ENCODE measurements around the gene MINDY3.
A peak's percentile ranks its signal among the peaks of the same experiment; 100 is the strongest.

Gene MINDY3

DNA sequence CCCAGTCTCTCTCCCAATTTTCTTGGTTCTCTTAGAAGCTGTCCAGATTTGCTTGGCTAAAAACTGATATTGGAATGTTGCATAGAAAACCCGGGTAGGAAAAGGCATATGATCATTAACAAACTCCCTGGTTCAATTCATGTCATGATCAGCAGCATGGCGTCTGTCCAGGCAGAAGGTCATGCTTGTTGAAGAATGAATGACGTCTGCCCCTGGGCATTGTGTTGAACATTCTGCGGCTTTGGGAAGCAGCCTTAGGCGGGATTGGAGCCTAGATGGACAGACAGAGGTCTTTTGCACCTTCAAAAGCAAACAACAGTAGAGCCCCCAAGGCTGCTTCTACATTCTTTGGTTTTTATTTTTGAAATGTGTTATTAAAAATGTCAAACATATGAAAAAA lies 7.7 kb upstream of the MINDY3 start:
- CTCF ChIA-PET = interaction anchor here (1.0 kb wide), 1 partner anchor 12 kb away, joined by 3 read pairs; no protein-coding TSS in a partner anchor
- no peak for DNase-seq
- H3K27ac ChIP-seq (ENCODE audit: insufficient read depth in 1 of 2, low read depth in 1 of 2, low read length in 2 of 2, poor library complexity in 1 of 2, severe bottlenecking in 2 of 2) = no peak overlapping the region
- no peaks in the 10 kb centered on the region for H3K4me1 ChIP-seq (ENCODE audit: control extremely low read depth in 1 of 4, control insufficient read depth in 4 of 4, insufficient read depth in 4 of 4, low read length in 3 of 4)
- no peaks in the 10 kb centered on the region for H3K36me3 ChIP-seq (ENCODE audit: control insufficient read depth in 4 of 4, insufficient read depth in 4 of 4, low read length in 3 of 4)
- POLR2A ChIA-PET = no interaction called here
- H3K27me3 ChIP-seq (replicated peaks in 2 of 5; ENCODE audit: control insufficient read depth in 4 of 5, insufficient read depth in 5 of 5, low read length in 4 of 5) = peaks cover 3 to 51% (median 29%) of the 10 kb centered on the region in 5 experiments
- WGBS (ENCODE audit: insufficient coverage) = 84% methylated on average over 5 of the region's 5 CpGs
- no peak overlapping the region for H3K4me3 ChIP-seq (ENCODE audit: control insufficient read depth in 1 of 7, extremely low read depth in 1 of 7, insufficient read depth in 4 of 7, low read depth in 2 of 7, low read length in 6 of 7)
- peaks cover 0 to 3% (median 0%) of the 10 kb centered on the region in 5 experiments for H3K9me3 ChIP-seq (ENCODE audit: control extremely low read depth in 1 of 5, control insufficient read depth in 4 of 5, insufficient read depth in 2 of 5, low read depth in 1 of 5, low read length in 4 of 5)

DNA sequence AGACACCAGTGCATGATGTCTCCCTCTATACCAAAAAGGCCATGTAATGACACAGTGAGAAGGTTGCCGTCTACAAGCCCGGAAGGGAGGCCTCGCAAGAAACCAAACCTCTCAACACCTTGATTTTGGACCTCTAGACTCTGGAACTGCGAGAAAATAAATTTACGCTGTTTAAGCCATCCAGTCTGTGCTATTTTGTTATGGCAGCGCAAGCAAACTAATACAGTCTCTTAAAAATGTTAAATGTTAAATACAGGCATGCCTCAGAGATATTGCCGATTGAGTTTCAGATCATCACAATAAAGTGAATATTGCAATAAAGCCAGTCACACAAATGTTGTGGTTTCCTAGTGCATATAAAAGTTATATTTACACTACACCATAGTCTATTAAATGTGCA lies 5.0 kb upstream of the MINDY3 start:
- no CpG with 5 or more reads among the region's 7 CpGs for WGBS (ENCODE audit: insufficient coverage)
- H3K27ac ChIP-seq (ENCODE audit: insufficient read depth in 1 of 2, low read depth in 1 of 2, low read length in 2 of 2, poor library complexity in 1 of 2, severe bottlenecking in 2 of 2) = no peak overlapping the region
- no peak overlapping the region for H3K4me3 ChIP-seq (ENCODE audit: control insufficient read depth in 1 of 7, extremely low read depth in 1 of 7, insufficient read depth in 4 of 7, low read depth in 2 of 7, low read length in 6 of 7)
- no peaks in the 10 kb centered on the region for H3K36me3 ChIP-seq (ENCODE audit: control insufficient read depth in 4 of 4, insufficient read depth in 4 of 4, low read length in 3 of 4)
- DNase-seq = no peak
- peaks cover 3 to 36% (median 27%) of the 10 kb centered on the region in 5 experiments for H3K27me3 ChIP-seq (replicated peaks in 2 of 5; ENCODE audit: control insufficient read depth in 4 of 5, insufficient read depth in 5 of 5, low read length in 4 of 5)
- H3K9me3 ChIP-seq (ENCODE audit: control extremely low read depth in 1 of 5, control insufficient read depth in 4 of 5, insufficient read depth in 2 of 5, low read depth in 1 of 5, low read length in 4 of 5) = peaks cover 0 to 3% (median 0%) of the 10 kb centered on the region in 5 experiments
- POLR2A ChIA-PET = no interaction called here
- CTCF ChIA-PET = no interaction called here
- H3K4me1 ChIP-seq (ENCODE audit: control extremely low read depth in 1 of 4, control insufficient read depth in 4 of 4, insufficient read depth in 4 of 4, low read length in 3 of 4) = peaks cover 2 to 5% (median 4%) of the 10 kb centered on the region in 4 experiments

DNA sequence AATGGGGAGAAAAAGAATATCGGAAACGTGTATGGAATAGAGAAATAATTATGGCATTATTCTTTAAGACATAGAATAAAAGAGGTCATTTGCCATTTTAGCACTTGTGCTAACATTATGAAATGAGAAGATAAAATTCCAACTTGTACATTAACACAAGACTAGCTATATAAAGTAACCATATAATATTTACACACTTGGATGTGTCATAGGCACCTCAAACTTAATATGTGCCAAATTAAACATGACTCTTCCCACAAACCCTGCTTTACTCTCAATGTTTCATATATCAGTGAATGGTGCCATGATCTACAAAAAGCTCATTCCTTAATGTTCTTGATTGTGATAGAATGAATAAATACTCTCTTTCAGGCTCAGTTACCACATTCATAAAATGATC lies 4.1 kb upstream of the MINDY3 start:
- H3K36me3 ChIP-seq (ENCODE audit: control insufficient read depth in 4 of 4, insufficient read depth in 4 of 4, low read length in 3 of 4) = no peaks in the 10 kb centered on the region
- CTCF ChIA-PET = no interaction called here
- POLR2A ChIA-PET = no interaction called here
- WGBS (ENCODE audit: insufficient coverage) = no CpG with 5 or more reads among the region's 2 CpGs
- no peak overlapping the region for H3K27ac ChIP-seq (ENCODE audit: insufficient read depth in 1 of 2, low read depth in 1 of 2, low read length in 2 of 2, poor library complexity in 1 of 2, severe bottlenecking in 2 of 2)
- peaks cover 3 to 34% (median 25%) of the 10 kb centered on the region in 5 experiments for H3K27me3 ChIP-seq (replicated peaks in 2 of 5; ENCODE audit: control insufficient read depth in 4 of 5, insufficient read depth in 5 of 5, low read length in 4 of 5)
- H3K9me3 ChIP-seq (ENCODE audit: control extremely low read depth in 1 of 5, control insufficient read depth in 4 of 5, insufficient read depth in 2 of 5, low read depth in 1 of 5, low read length in 4 of 5) = peaks cover 0 to 3% (median 0%) of the 10 kb centered on the region in 5 experiments
- DNase-seq = no peak
- peaks cover 2 to 11% (median 6%) of the 10 kb centered on the region in 4 experiments for H3K4me1 ChIP-seq (ENCODE audit: control extremely low read depth in 1 of 4, control insufficient read depth in 4 of 4, insufficient read depth in 4 of 4, low read length in 3 of 4)
- H3K4me3 ChIP-seq (ENCODE audit: control insufficient read depth in 1 of 7, extremely low read depth in 1 of 7, insufficient read depth in 4 of 7, low read depth in 2 of 7, low read length in 6 of 7) = no peak overlapping the region

DNA sequence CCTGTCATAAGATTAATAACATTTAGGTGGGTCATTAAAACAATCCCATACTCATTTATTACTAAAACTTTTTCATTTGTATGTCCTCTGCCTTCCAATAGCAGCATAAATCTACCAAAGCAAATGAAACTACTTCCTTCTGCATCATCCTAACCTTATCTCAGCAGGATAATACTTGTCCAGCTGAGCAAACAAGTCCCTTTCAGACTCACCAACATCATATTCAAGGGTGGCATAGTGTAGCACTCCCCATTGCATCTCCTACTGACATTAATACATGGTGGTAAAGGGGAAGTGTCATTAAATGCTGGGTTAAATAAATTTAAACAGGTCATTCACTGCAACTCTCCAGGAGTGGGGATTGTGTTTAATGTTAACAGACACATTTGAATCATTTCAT lies 3.4 kb upstream of the MINDY3 start:
- POLR2A ChIA-PET = no interaction called here
- DNase-seq = no peak
- CTCF ChIA-PET = no interaction called here
- Histone ChIP-seq H3K27me3 (replicated peaks in 2 of 5; ENCODE audit: control insufficient read depth in 4 of 5, insufficient read depth in 5 of 5, low read length in 4 of 5) (peaks cover 3 to 31% (median 23%) of the 10 kb centered on the region in 5 experiments), H3K4me3 (ENCODE audit: control insufficient read depth in 1 of 7, extremely low read depth in 1 of 7, insufficient read depth in 4 of 7, low read depth in 2 of 7, low read length in 6 of 7) (no peak overlapping the region), H3K36me3 (ENCODE audit: control insufficient read depth in 4 of 4, insufficient read depth in 4 of 4, low read length in 3 of 4) (no peaks in the 10 kb centered on the region), H3K4me1 (ENCODE audit: control extremely low read depth in 1 of 4, control insufficient read depth in 4 of 4, insufficient read depth in 4 of 4, low read length in 3 of 4) (peaks cover 4 to 18% (median 9%) of the 10 kb centered on the region in 4 experiments), H3K27ac (ENCODE audit: insufficient read depth in 1 of 2, low read depth in 1 of 2, low read length in 2 of 2, poor library complexity in 1 of 2, severe bottlenecking in 2 of 2) (no peak overlapping the region), H3K9me3 (ENCODE audit: control extremely low read depth in 1 of 5, control insufficient read depth in 4 of 5, insufficient read depth in 2 of 5, low read depth in 1 of 5, low read length in 4 of 5) (peaks cover 0 to 3% (median 0%) of the 10 kb centered on the region in 5 experiments)

DNA sequence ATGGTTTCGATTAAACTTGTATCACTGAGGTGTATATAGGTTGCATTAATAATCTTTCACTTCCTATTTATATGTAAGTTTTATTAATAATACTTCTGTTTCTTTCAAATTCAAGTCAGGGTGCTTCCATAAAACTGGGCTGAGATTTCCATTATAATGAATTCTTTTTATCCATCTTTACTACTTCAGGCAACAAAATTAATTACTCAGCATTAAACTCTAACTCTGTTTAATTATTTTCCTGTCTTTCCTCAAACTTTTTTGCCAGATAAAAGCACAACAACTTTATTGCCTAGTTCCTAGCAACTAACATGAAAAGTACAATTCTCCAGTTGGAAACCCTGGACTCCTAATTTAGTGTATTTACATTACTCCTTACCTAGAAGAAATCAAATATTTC lies 3.0 kb upstream of the MINDY3 start:
- Histone ChIP-seq H3K27me3 (replicated peaks in 2 of 5; ENCODE audit: control insufficient read depth in 4 of 5, insufficient read depth in 5 of 5, low read length in 4 of 5) (peaks cover 3 to 28% (median 19%) of the 10 kb centered on the region in 5 experiments), H3K4me3 (ENCODE audit: control insufficient read depth in 1 of 7, extremely low read depth in 1 of 7, insufficient read depth in 4 of 7, low read depth in 2 of 7, low read length in 6 of 7) (no peak overlapping the region), H3K27ac (ENCODE audit: insufficient read depth in 1 of 2, low read depth in 1 of 2, low read length in 2 of 2, poor library complexity in 1 of 2, severe bottlenecking in 2 of 2) (no peak overlapping the region), H3K36me3 (ENCODE audit: control insufficient read depth in 4 of 4, insufficient read depth in 4 of 4, low read length in 3 of 4) (no peaks in the 10 kb centered on the region), H3K4me1 (ENCODE audit: control extremely low read depth in 1 of 4, control insufficient read depth in 4 of 4, insufficient read depth in 4 of 4, low read length in 3 of 4) (peaks cover 5 to 19% (median 12%) of the 10 kb centered on the region in 4 experiments), H3K9me3 (ENCODE audit: control extremely low read depth in 1 of 5, control insufficient read depth in 4 of 5, insufficient read depth in 2 of 5, low read depth in 1 of 5, low read length in 4 of 5) (peaks cover 0 to 3% (median 0%) of the 10 kb centered on the region in 5 experiments)
- POLR2A ChIA-PET = no interaction called here
- CTCF ChIA-PET = no interaction called here
- no CpG with 5 or more reads among the region's 1 CpG for WGBS (ENCODE audit: insufficient coverage)
- DNase-seq = no peak

DNA sequence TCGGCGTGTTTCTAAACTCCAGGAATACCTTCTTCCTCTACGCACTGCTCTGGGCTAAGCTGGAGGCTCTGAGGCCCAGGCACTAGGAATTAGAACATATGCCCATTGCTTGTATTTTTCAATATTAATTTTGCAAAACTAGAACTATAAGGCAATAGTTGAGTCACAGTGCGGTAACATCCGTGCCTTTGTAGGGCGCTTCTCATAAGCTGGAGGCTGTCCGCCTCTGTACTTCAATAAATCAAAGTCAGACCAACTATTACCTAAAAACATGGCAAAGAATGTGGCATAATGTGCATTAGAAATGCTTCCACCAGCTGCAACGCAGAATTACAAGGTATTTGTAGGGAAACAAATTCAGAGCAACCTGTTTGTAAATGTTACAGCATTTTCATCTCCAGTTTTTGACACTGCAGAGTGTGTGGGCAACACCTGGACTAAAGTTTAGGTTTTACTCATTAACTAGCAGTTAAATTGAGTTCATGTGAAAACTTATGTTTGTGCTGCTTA lies 440 bp upstream of the MINDY3 start:
- Histone ChIP-seq H3K27me3 (replicated peaks in 2 of 5; ENCODE audit: control insufficient read depth in 4 of 5, insufficient read depth in 5 of 5, low read length in 4 of 5) (peaks cover 0 to 8% (median 6%) of the 10 kb centered on the region in 5 experiments), H3K4me1 (ENCODE audit: control extremely low read depth in 1 of 4, control insufficient read depth in 4 of 4, insufficient read depth in 4 of 4, low read length in 3 of 4) (peaks cover 5 to 20% (median 12%) of the 10 kb centered on the region in 4 experiments), H3K9me3 (ENCODE audit: control extremely low read depth in 1 of 5, control insufficient read depth in 4 of 5, insufficient read depth in 2 of 5, low read depth in 1 of 5, low read length in 4 of 5) (no peaks in the 10 kb centered on the region), H3K27ac (ENCODE audit: insufficient read depth in 1 of 2, low read depth in 1 of 2, low read length in 2 of 2, poor library complexity in 1 of 2, severe bottlenecking in 2 of 2) (peak overlapping the region in 1 of 2 experiments; percentile 63), H3K4me3 (ENCODE audit: control insufficient read depth in 1 of 7, extremely low read depth in 1 of 7, insufficient read depth in 4 of 7, low read depth in 2 of 7, low read length in 6 of 7) (peak overlapping the region; percentile 80 to 100 (median 96)), H3K36me3 (ENCODE audit: control insufficient read depth in 4 of 4, insufficient read depth in 4 of 4, low read length in 3 of 4) (no peaks in the 10 kb centered on the region)
- DNase-seq = peak in 2 of 3 donors; percentile 20 to 40
- WGBS (ENCODE audit: insufficient coverage) = 20% methylated on average over 1 of the region's 8 CpGs
- CTCF ChIA-PET = no interaction called here
- POLR2A ChIA-PET = no interaction called here

DNA sequence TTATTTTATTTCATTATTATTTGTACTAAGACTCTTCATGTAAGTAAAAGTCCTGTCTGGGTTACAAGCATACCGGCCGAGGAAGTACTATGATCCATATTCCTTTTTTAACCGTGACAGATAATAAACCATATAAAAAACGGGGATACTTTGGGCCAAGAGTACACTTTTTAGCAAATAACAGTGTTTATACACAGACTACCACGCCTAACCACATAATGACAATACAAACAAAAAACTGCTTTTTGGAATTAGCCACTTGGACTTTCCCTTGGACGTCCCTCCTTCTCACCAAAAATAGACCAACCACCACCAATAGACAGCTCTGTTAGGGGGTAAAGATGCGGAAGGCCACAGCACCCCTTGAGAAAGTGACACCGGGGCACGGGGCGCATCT lies 800 bp downstream of the MINDY3 start:
- WGBS (ENCODE audit: insufficient coverage) = 30% methylated on average over 4 of the region's 10 CpGs
- Histone ChIP-seq H3K9me3 (ENCODE audit: control extremely low read depth in 1 of 5, control insufficient read depth in 4 of 5, insufficient read depth in 2 of 5, low read depth in 1 of 5, low read length in 4 of 5) (no peaks in the 10 kb centered on the region), H3K27ac (ENCODE audit: insufficient read depth in 1 of 2, low read depth in 1 of 2, low read length in 2 of 2, poor library complexity in 1 of 2, severe bottlenecking in 2 of 2) (peak overlapping the region in 1 of 2 experiments; percentile 63), H3K36me3 (ENCODE audit: control insufficient read depth in 4 of 4, insufficient read depth in 4 of 4, low read length in 3 of 4) (no peaks in the 10 kb centered on the region), H3K4me1 (ENCODE audit: control extremely low read depth in 1 of 4, control insufficient read depth in 4 of 4, insufficient read depth in 4 of 4, low read length in 3 of 4) (peaks cover 5 to 20% (median 12%) of the 10 kb centered on the region in 4 experiments), H3K4me3 (ENCODE audit: control insufficient read depth in 1 of 7, extremely low read depth in 1 of 7, insufficient read depth in 4 of 7, low read depth in 2 of 7, low read length in 6 of 7) (peak overlapping the region; percentile 80 to 100 (median 96)), H3K27me3 (replicated peaks in 2 of 5; ENCODE audit: control insufficient read depth in 4 of 5, insufficient read depth in 5 of 5, low read length in 4 of 5) (peaks cover 0 to 4% (median 0%) of the 10 kb centered on the region in 5 experiments)
- ChIA-PET CTCF (interaction anchor here (1.6 kb wide), 1 partner anchor 32 kb away, joined by 4 read pairs; no protein-coding TSS in a partner anchor), POLR2A (no interaction called here)
- DNase-seq = no peak

All from common myeloid progenitor, CD34-positive (primary cell).